Measurements from ENCODE around the gene CHCHD6.

- no peak for TF ChIP-seq CTCF (IDR thresholded peaks at IDR 0.05; ENCODE audit: low read depth, low read length)
- TF ChIP-seq EZH2phosphoT487 (IDR thresholded peaks at IDR 0.05; ENCODE audit: low read depth) = no peak
Measured at GRCh38 chr3:126799099-126799498, 95.1 kb downstream of the CHCHD6 start.
